GM21515 (cell line): Measurements from ENCODE around the gene CLEC4F.

Source experiments
- ATAC-seq: cut with Tn5 transposase; IDR thresholded peaks from one replicate; pipeline ENCODE4 v1.9.1; 2021; ENCODE audit not compliant: unreplicated experiment

CLEC4F gene

GRCh38 chr2:70820499-70820898, at the start of gene CLEC4F:
Gene CLEC4F (minus strand): TSS chr2:70820599. CDS start chr2:70820523, 76 bp downstream.
- ATAC-seq: no peak

- ATAC-seq: no peak
Observed at GRCh38 chr2:70868970-70869369, 48.6 kb upstream of the CLEC4F start.

GRCh38 chr2:70861777-70862625, 41.6 kb upstream of the CLEC4F start:
- ATAC-seq: peak; percentile 68

- ATAC-seq: no peak
Observed at GRCh38 chr2:70855667-70856066, 35.3 kb upstream of the CLEC4F start.

- ATAC-seq: no peak
Observed at GRCh38 chr2:70854411-70854810, 34.0 kb upstream of the CLEC4F start.

DNA sequence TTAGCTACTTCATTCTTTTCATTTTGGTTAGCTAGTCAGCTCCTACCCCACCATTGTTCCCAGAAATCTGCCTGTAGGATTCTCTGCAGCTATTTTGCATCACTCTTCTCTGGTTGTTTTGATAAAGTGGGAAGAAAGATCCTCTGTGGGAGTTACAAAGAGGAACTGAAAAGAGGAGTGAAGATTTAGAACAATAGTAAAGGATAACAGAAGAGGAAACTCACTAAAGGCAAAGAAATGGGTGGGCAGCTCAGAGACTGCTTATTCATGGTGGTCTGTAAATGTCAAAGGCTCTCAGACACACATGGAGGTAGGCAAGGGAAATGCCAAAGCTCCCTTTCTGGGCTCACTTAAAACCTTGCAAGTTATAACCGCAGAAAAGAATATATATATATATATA, 32.4 kb upstream of the CLEC4F start:
- no peak for ATAC-seq

DNA sequence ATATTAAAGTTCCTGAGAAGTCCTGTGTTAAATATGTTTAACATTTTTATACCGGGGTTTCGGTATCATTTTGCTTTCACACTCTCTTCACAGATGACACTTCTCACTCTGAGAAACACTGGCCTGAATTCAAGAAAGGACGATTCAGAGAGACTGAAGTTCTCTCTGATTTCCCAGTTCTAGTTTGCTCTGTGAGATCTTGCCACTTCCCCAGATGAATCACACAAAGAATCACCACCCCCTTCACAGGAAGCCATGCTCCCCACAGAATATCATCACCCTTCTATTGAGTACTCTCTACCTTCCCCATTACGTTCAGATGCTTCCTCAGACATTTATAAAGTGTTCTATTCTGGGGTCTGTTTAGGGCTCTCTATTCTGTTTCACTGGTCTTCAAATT, 31.3 kb upstream of the CLEC4F start:
- peak; percentile 73 for ATAC-seq

GRCh38 chr2:70850925-70851324, 30.5 kb upstream of the CLEC4F start:
- ATAC-seq: no peak

- ATAC-seq: no peak
Observed at GRCh38 chr2:70842401-70842800, 22.0 kb upstream of the CLEC4F start.

GRCh38 chr2:70837980-70838925, 17.9 kb upstream of the CLEC4F start:
- no peak for ATAC-seq

- ATAC-seq: no peak
Observed at GRCh38 chr2:70835643-70836042, 15.2 kb upstream of the CLEC4F start, which contains the start of gene CD207. Gene CD207 (minus strand): TSS chr2:70835816. CDS start chr2:70835776, 40 bp downstream.

DNA sequence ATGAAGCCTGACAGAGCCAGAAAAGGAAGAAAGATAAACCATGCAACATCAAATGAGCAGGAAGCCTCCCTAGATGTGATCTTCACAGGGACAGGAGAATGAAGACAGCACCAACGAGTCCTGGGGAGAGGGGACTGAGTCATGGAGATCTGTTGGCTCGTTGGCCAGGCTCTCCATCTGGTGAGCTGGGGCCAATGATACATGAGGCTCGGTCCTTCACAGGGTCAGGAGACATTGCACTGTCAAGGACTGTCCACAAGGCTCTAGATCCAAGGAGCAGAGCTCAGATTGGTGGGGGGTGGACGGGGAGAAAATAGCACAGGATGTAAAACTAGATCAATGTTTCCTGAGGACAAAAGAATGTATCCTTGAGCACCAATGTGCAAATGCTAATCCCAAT, 14.5 kb upstream of the CLEC4F start:
- ATAC-seq: no peak

- ATAC-seq: no peak
Observed at GRCh38 chr2:70834106-70834505, 13.7 kb upstream of the CLEC4F start.

DNA sequence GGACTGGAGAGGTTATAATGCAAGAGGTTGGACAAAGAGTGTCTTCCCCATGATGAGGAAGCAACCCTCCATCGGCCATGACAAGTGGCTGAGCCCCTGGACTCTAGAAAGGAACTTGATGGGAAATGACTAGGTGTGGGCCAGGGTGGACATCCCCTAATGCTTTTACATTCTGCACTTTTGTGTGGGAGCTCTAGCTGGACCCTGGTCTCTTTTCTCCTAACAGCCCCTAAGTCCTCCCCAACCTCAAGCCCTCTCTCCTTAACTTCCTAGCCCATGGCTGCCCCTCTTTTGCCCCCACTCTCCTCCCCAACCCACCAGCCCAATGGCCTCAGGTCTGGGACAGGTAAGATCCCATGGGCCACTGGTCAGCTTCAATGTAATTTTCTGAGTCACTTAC, 12.8 kb upstream of the CLEC4F start:
- no peak for ATAC-seq

DNA sequence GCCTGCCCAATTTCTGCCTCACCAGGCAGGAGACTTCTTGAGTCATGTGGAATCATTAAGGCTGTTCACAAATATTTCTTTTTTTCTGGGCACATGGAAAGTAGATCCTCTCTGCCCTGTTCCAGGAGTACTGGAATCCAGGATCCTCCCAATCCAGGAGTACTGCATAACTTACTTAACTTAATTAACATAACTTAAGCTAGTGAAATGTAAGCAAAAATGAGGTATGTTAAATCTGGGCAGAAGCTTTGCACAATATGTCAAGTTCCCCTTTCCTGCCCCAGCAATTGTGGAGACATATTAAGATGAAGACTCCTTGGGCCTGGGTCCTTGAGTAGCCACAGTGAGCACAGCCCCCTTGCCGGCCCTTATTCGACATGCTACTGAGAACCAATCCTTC, 12.0 kb upstream of the CLEC4F start:
- ATAC-seq: no peak

GRCh38 chr2:70831861-70832260, 11.5 kb upstream of the CLEC4F start:
- ATAC-seq: no peak

GRCh38 chr2:70830366-70830765, 10.0 kb upstream of the CLEC4F start:
- ATAC-seq: no peak

GRCh38 chr2:70829916-70830315, 9.5 kb upstream of the CLEC4F start:
- no peak for ATAC-seq

DNA sequence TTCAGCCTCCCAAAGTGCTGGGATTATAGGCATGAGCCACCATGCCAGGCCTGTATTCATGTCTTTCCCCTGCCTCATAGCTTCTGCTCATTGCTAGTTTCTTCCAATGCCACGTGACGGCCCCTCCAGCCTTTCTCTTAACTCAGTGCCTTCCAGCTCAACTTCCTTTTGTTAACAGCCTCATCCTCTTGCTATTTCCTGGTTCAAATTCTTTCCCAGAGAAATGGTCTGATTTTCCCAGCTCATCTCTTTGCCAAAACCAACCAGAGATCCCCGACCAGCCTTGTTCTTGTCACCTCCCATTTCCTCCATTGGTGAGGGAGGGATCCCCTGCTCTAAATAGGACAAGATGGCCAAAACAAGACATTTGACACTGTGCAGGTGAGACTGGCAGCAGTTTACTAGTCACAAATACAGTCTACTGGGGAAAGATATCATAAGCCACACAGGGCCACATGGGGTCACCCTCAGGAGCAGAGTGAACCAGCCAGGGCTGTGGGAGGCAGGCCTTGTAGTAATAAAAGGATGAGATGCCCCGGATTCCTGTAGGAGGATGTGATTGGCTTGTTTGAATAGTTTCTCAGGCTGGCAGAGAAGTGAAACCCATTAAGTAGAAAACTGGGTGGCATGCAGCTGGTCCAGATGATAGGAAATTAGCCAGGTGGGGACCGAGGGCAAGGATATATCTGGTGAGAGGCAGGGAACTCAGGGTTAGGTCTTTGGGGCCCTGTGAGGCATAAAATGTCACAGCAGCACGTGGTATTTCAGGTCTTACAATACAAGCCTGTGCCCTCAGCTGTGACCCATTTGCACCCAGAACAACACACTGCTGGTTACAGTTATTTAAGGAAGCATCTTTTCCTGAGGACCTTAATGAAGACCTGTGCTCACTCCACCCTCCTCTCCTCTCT, 8.8 kb upstream of the CLEC4F start:
- no peak for ATAC-seq

GRCh38 chr2:70828115-70828514, 7.7 kb upstream of the CLEC4F start:
- ATAC-seq: no peak

DNA sequence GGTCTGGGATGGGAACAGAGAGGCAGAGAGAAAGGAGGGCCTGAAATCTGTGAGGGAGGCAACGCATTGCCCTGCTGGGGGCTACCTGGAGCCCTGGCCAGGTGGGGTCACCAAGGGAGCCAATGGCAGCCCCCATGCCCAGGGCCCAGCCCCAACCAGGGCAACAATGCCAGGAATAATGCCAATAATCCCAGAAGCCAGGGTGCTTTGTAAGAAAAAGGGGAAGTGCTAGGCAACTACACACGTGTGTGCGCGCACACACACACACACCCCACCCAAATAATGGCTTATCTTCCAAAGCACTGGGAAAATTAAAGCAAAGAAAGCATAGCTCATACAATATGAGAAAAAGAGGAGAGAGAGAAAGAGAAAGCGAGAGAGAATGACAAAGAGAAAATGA, 7.0 kb upstream of the CLEC4F start:
- ATAC-seq: no peak
